ENCODE results near the gene APEH.

The APEH gene

DNA sequence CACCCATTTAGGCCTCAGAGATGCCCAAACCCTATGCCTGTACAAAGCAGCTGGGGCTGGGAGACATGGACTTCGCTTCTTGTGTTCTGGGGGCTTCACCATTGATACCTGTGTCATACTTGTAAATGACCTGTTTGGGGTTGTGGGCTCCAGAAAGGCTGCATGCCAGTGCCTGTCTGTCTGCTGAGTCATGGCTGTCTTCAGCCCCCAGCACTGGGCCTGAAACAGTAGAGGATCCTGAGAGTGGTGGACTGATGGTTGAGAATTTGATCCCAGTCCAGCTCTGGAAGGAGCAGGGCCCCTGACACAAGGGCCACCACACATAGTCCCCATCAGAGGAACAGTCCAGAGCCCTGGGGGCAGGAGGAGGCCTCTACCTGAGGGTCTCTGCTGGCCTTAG is 24.6 kb upstream of the APEH start:
- Histone ChIP-seq H3K4me3 (ENCODE audit: low read length in 2 of 2) (no peak overlapping the region), H3K36me3 (ENCODE audit: control insufficient read depth in 2 of 2, insufficient read depth in 2 of 2, low read length in 2 of 2) (no peaks in the 10 kb centered on the region), H3K27me3 (ENCODE audit: control insufficient read depth in 2 of 2, insufficient read depth in 2 of 2, low read length in 2 of 2) (no peaks in the 10 kb centered on the region), H3K4me1 (ENCODE audit: control insufficient read depth in 2 of 2, insufficient read depth in 2 of 2, low read length in 2 of 2) (no peaks in the 10 kb centered on the region), H3K9me3 (ENCODE audit: control insufficient read depth in 2 of 2, low read length in 2 of 2) (no peaks in the 10 kb centered on the region), H3K9ac (ENCODE audit: low read depth in 1 of 2, low read length in 2 of 2) (no peak overlapping the region), H3K27ac (ENCODE audit: low read depth in 2 of 2, low read length in 2 of 2) (no peak overlapping the region)

DNA sequence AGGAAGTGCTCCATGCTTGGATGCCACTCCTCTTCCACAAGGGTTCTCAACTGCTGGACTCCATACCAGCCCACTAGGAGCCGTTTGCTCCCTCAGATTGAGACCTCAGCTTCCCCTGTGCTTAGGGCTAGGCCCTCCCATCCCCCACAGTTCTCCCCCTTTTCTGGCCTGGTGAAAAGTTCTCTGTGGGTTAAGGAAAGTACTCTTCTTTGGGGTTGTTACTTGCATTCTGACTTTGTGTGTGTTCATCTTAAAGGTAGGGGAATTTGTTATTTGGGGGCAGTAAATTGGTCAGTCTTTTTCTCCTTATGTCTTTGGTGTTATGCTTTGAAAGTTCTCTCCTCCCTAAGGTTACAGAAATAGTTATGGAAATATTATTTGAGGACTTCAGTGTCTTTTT is 24.0 kb upstream of the APEH start:
- Histone ChIP-seq H3K9ac (ENCODE audit: low read depth in 1 of 2, low read length in 2 of 2) (no peak overlapping the region), H3K9me3 (ENCODE audit: control insufficient read depth in 2 of 2, low read length in 2 of 2) (no peaks in the 10 kb centered on the region), H3K36me3 (ENCODE audit: control insufficient read depth in 2 of 2, insufficient read depth in 2 of 2, low read length in 2 of 2) (no peaks in the 10 kb centered on the region), H3K27me3 (ENCODE audit: control insufficient read depth in 2 of 2, insufficient read depth in 2 of 2, low read length in 2 of 2) (no peaks in the 10 kb centered on the region), H3K27ac (ENCODE audit: low read depth in 2 of 2, low read length in 2 of 2) (no peak overlapping the region), H3K4me3 (ENCODE audit: low read length in 2 of 2) (no peak overlapping the region), H3K4me1 (ENCODE audit: control insufficient read depth in 2 of 2, insufficient read depth in 2 of 2, low read length in 2 of 2) (no peaks in the 10 kb centered on the region)

DNA sequence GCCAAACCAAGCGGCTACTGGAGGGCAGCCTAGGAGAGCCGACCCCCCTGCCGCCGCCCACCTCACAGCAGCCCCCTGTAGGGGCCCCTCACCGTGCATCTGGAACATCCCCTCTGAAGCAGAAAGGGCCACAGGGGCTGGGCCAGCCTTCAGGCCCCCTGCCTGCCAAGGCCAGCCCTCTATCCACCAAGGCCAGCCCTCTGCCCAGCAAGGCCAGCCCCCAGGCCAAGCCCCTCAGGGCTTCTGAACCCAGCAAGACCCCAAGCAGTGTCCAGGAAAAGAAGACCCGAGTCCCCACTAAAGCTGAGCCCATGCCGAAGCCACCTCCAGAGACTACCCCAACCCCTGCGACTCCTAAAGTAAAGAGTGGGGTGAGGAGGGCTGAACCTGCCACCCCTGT is 23.5 kb upstream of the APEH start:
- no peaks in the 10 kb centered on the region for H3K27me3 ChIP-seq (ENCODE audit: control insufficient read depth in 2 of 2, insufficient read depth in 2 of 2, low read length in 2 of 2)
- no peaks in the 10 kb centered on the region for H3K9me3 ChIP-seq (ENCODE audit: control insufficient read depth in 2 of 2, low read length in 2 of 2)
- H3K27ac ChIP-seq (ENCODE audit: low read depth in 2 of 2, low read length in 2 of 2) = no peak overlapping the region
- H3K36me3 ChIP-seq (ENCODE audit: control insufficient read depth in 2 of 2, insufficient read depth in 2 of 2, low read length in 2 of 2) = no peaks in the 10 kb centered on the region
- H3K4me3 ChIP-seq (ENCODE audit: low read length in 2 of 2) = no peak overlapping the region
- H3K9ac ChIP-seq (ENCODE audit: low read depth in 1 of 2, low read length in 2 of 2) = no peak overlapping the region
- no peaks in the 10 kb centered on the region for H3K4me1 ChIP-seq (ENCODE audit: control insufficient read depth in 2 of 2, insufficient read depth in 2 of 2, low read length in 2 of 2)

DNA sequence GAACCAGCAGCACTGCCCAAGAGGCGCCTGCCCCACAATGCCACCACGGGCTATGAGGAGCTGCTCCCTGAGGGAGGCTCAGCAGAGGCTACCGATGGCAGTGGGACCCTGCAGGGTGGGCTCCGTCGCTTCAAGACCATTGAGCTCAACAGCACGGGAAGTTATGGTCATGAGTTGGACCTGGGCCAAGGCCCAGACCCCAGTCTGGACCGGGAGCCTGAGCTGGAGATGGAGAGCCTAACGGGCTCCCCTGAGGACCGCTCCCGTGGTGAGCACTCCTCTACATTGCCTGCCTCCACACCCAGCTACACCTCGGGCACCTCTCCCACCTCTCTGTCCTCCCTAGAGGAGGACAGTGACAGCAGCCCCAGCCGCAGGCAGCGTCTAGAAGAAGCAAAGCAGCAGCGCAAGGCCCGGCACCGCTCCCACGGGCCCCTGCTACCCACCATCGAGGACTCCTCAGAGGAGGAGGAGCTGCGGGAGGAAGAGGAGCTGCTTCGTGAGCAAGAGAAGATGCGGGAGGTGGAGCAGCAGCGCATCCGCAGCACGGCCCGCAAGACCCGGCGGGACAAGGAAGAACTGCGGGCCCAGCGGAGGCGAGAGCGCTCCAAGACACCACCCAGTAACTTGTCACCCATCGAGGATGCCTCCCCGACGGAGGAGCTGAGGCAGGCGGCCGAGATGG is 21.8 kb upstream of the APEH start:
- Histone ChIP-seq H3K9ac (ENCODE audit: low read depth in 1 of 2, low read length in 2 of 2) (no peak overlapping the region), H3K4me1 (ENCODE audit: control insufficient read depth in 2 of 2, insufficient read depth in 2 of 2, low read length in 2 of 2) (no peaks in the 10 kb centered on the region)

GRCh38 chr3:49652903-49653415 is 21.2 kb upstream of the APEH start:
- Histone ChIP-seq H3K4me1 (ENCODE audit: control insufficient read depth in 2 of 2, insufficient read depth in 2 of 2, low read length in 2 of 2) (no peaks in the 10 kb centered on the region), H3K27me3 (ENCODE audit: control insufficient read depth in 2 of 2, insufficient read depth in 2 of 2, low read length in 2 of 2) (no peaks in the 10 kb centered on the region), H3K9me3 (ENCODE audit: control insufficient read depth in 2 of 2, low read length in 2 of 2) (no peaks in the 10 kb centered on the region), H3K4me3 (ENCODE audit: low read length in 2 of 2) (no peak overlapping the region), H3K9ac (ENCODE audit: low read depth in 1 of 2, low read length in 2 of 2) (no peak overlapping the region), H3K27ac (ENCODE audit: low read depth in 2 of 2, low read length in 2 of 2) (no peak overlapping the region), H3K36me3 (ENCODE audit: control insufficient read depth in 2 of 2, insufficient read depth in 2 of 2, low read length in 2 of 2) (no peaks in the 10 kb centered on the region)

More for the DNA sequence above, 21.8 kb upstream of the APEH start:
- Histone ChIP-seq H3K27me3 (ENCODE audit: control insufficient read depth in 2 of 2, insufficient read depth in 2 of 2, low read length in 2 of 2) (no peaks in the 10 kb centered on the region), H3K36me3 (ENCODE audit: control insufficient read depth in 2 of 2, insufficient read depth in 2 of 2, low read length in 2 of 2) (no peaks in the 10 kb centered on the region), H3K27ac (ENCODE audit: low read depth in 2 of 2, low read length in 2 of 2) (no peak overlapping the region), H3K9me3 (ENCODE audit: control insufficient read depth in 2 of 2, low read length in 2 of 2) (no peaks in the 10 kb centered on the region), H3K4me3 (ENCODE audit: low read length in 2 of 2) (no peak overlapping the region)

GRCh38 chr3:49653621-49654020 is 20.5 kb upstream of the APEH start:
- Histone ChIP-seq H3K36me3 (ENCODE audit: control insufficient read depth in 2 of 2, insufficient read depth in 2 of 2, low read length in 2 of 2) (no peaks in the 10 kb centered on the region), H3K9ac (ENCODE audit: low read depth in 1 of 2, low read length in 2 of 2) (no peak overlapping the region), H3K4me1 (ENCODE audit: control insufficient read depth in 2 of 2, insufficient read depth in 2 of 2, low read length in 2 of 2) (no peaks in the 10 kb centered on the region), H3K27me3 (ENCODE audit: control insufficient read depth in 2 of 2, insufficient read depth in 2 of 2, low read length in 2 of 2) (no peaks in the 10 kb centered on the region), H3K9me3 (ENCODE audit: control insufficient read depth in 2 of 2, low read length in 2 of 2) (no peaks in the 10 kb centered on the region), H3K4me3 (ENCODE audit: low read length in 2 of 2) (no peak overlapping the region), H3K27ac (ENCODE audit: low read depth in 2 of 2, low read length in 2 of 2) (no peak overlapping the region)

DNA sequence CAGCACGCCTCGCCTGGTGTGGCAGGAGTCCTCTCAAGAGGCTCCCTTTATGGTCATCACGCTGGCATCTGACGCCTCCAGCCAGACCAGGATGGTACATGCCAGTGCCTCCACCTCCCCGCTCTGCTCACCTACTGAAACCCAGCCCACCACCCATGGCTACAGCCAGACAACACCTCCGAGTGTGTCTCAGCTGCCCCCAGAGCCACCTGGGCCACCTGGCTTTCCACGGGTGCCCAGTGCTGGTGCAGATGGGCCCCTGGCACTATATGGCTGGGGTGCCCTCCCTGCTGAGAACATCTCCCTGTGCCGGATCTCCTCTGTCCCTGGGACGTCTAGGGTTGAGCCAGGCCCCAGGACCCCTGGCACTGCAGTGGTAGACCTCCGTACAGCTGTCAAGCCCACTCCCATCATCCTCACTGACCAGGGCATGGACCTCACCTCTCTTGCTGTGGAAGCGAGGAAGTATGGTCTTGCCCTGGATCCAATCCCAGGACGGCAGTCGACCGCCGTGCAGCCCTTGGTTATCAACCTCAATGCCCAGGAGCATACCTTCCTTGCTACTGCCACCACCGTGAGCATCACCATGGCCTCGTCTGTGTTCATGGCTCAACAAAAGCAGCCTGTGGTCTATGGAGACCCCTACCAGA is 19.9 kb upstream of the APEH start:
- Histone ChIP-seq H3K9ac (ENCODE audit: low read depth in 1 of 2, low read length in 2 of 2) (no peak overlapping the region), H3K4me3 (ENCODE audit: low read length in 2 of 2) (no peak overlapping the region), H3K36me3 (ENCODE audit: control insufficient read depth in 2 of 2, insufficient read depth in 2 of 2, low read length in 2 of 2) (no peaks in the 10 kb centered on the region), H3K4me1 (ENCODE audit: control insufficient read depth in 2 of 2, insufficient read depth in 2 of 2, low read length in 2 of 2) (no peaks in the 10 kb centered on the region), H3K27ac (ENCODE audit: low read depth in 2 of 2, low read length in 2 of 2) (no peak overlapping the region), H3K27me3 (ENCODE audit: control insufficient read depth in 2 of 2, insufficient read depth in 2 of 2, low read length in 2 of 2) (no peaks in the 10 kb centered on the region), H3K9me3 (ENCODE audit: control insufficient read depth in 2 of 2, low read length in 2 of 2) (no peaks in the 10 kb centered on the region)

DNA sequence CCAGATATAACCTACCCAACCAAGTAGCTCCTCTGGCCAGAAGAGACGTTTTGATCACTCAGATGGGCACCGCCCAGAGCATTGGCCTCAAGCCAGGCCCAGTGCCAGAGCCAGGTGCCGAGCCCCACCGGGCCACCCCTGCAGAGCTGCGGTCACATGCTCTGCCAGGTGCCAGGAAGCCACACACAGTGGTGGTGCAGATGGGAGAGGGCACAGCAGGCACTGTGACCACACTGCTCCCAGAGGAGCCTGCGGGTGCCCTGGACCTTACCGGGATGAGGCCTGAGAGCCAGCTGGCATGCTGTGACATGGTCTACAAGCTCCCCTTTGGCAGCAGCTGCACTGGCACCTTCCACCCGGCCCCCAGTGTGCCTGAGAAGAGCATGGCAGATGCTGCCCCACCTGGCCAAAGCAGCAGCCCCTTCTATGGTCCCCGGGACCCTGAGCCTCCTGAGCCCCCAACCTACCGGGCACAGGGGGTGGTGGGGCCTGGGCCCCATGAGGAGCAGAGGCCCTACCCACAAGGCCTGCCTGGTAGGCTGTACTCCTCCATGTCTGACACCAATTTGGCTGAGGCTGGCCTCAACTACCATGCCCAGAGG is 19.1 kb upstream of the APEH start:
- Histone ChIP-seq H3K9ac (ENCODE audit: low read depth in 1 of 2, low read length in 2 of 2) (no peak overlapping the region), H3K4me1 (ENCODE audit: control insufficient read depth in 2 of 2, insufficient read depth in 2 of 2, low read length in 2 of 2) (no peaks in the 10 kb centered on the region), H3K4me3 (ENCODE audit: low read length in 2 of 2) (no peak overlapping the region), H3K27ac (ENCODE audit: low read depth in 2 of 2, low read length in 2 of 2) (no peak overlapping the region), H3K36me3 (ENCODE audit: control insufficient read depth in 2 of 2, insufficient read depth in 2 of 2, low read length in 2 of 2) (no peaks in the 10 kb centered on the region), H3K27me3 (ENCODE audit: control insufficient read depth in 2 of 2, insufficient read depth in 2 of 2, low read length in 2 of 2) (no peaks in the 10 kb centered on the region), H3K9me3 (ENCODE audit: control insufficient read depth in 2 of 2, low read length in 2 of 2) (no peaks in the 10 kb centered on the region)

DNA sequence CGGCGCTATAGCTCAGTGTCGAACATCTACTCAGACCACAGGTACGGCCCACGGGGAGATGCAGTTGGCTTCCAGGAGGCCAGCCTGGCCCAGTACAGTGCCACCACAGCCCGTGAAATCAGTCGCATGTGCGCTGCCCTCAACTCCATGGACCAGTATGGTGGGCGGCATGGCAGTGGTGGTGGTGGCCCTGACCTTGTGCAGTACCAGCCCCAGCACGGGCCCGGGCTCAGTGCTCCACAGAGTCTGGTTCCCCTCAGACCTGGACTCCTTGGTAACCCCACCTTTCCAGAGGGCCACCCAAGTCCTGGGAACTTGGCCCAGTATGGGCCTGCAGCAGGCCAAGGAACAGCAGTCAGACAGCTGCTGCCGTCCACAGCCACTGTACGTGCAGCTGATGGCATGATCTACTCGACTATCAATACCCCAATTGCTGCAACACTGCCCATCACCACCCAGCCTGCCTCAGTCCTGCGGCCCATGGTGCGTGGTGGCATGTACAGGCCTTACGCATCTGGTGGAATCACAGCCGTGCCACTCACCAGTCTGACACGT is 18.3 kb upstream of the APEH start:
- no peaks in the 10 kb centered on the region for H3K36me3 ChIP-seq (ENCODE audit: control insufficient read depth in 2 of 2, insufficient read depth in 2 of 2, low read length in 2 of 2)
- no peaks in the 10 kb centered on the region for H3K9me3 ChIP-seq (ENCODE audit: control insufficient read depth in 2 of 2, low read length in 2 of 2)
- no peaks in the 10 kb centered on the region for H3K27me3 ChIP-seq (ENCODE audit: control insufficient read depth in 2 of 2, insufficient read depth in 2 of 2, low read length in 2 of 2)
- no peaks in the 10 kb centered on the region for H3K4me1 ChIP-seq (ENCODE audit: control insufficient read depth in 2 of 2, insufficient read depth in 2 of 2, low read length in 2 of 2)
- H3K4me3 ChIP-seq (ENCODE audit: low read length in 2 of 2) = no peak overlapping the region
- no peak overlapping the region for H3K9ac ChIP-seq (ENCODE audit: low read depth in 1 of 2, low read length in 2 of 2)
- no peak overlapping the region for H3K27ac ChIP-seq (ENCODE audit: low read depth in 2 of 2, low read length in 2 of 2)

- Histone ChIP-seq H3K4me3 (ENCODE audit: low read length in 2 of 2) (no peak overlapping the region), H3K9me3 (ENCODE audit: control insufficient read depth in 2 of 2, low read length in 2 of 2) (no peaks in the 10 kb centered on the region), H3K27ac (ENCODE audit: low read depth in 2 of 2, low read length in 2 of 2) (no peak overlapping the region), H3K27me3 (ENCODE audit: control insufficient read depth in 2 of 2, insufficient read depth in 2 of 2, low read length in 2 of 2) (no peaks in the 10 kb centered on the region), H3K36me3 (ENCODE audit: control insufficient read depth in 2 of 2, insufficient read depth in 2 of 2, low read length in 2 of 2) (no peaks in the 10 kb centered on the region), H3K9ac (ENCODE audit: low read depth in 1 of 2, low read length in 2 of 2) (no peak overlapping the region), H3K4me1 (ENCODE audit: control insufficient read depth in 2 of 2, insufficient read depth in 2 of 2, low read length in 2 of 2) (no peaks in the 10 kb centered on the region)
Measured at GRCh38 chr3:49656541-49657112, 17.5 kb upstream of the APEH start.
